Measurements from ENCODE around the gene DNASE1. TPM values are rescaled to one million over a fixed set of nuclear protein-coding genes. Genes with fewer than 3 reads are reported as not detected.
"Not testable (repeated sequence)": the region's sequence is repeated elsewhere in the genome, so short reads cannot be mapped to it uniquely, and the experiment has no call there.

Gene DNASE1
- polyA plus RNA-seq, 1 donor from 2014 or later: 47.8 TPM

DNA sequence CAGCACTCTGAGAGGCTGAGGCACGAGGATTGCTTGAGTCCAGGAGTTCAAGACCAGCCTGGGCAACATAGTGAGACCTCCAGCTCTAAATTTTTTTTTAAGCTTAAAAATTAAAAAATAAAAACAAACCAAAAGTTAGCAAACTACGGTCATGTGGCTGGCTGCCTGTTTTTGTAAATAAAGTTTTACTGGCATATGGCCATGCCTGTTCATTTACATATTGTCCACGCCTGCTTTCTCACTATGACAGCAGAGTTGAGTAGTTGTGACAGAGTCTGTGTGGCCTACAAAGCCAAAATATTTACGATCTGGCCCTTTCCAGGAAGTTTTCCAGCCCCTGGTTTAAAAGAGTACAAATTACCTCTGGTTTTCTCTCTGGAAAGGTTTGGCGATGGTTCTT lies 46.4 kb upstream of the DNASE1 start:
- Histone ChIP-seq H3K9me3 (ENCODE audit: low read length) (no peaks in the 10 kb centered on the region), H3K9ac (ENCODE audit: low read length) (no peak overlapping the region), H3K4me2 (ENCODE audit: low read length) (no peak overlapping the region), H4K20me1 (ENCODE audit: insufficient read depth) (no peaks in the 10 kb centered on the region), H3K36me3 (ENCODE audit: insufficient read depth, low read length) (peaks cover 5% of the 10 kb centered on the region), H3K27ac (ENCODE audit: low read length) (no peak overlapping the region), H3K9me2 (ENCODE audit: insufficient read depth, low read length) (no peaks in the 10 kb centered on the region), H3K79me2 (replicated peaks; ENCODE audit: insufficient read depth, low read length) (peaks cover 9% of the 10 kb centered on the region), H3K27me3 (ENCODE audit: insufficient read depth, low read depth, low read length) (no peaks in the 10 kb centered on the region), H3K4me3 (ENCODE audit: low read length) (no peak overlapping the region), H3F3A (ENCODE audit: insufficient read depth, low read length, poor library complexity, severe bottlenecking) (no peaks in the 10 kb centered on the region), H2AFZ (ENCODE audit: low read depth, low read length) (no peak overlapping the region)
- TF ChIP-seq EZH2 (IDR thresholded peaks at IDR 0.05; ENCODE audit: borderline replicate concordance, insufficient read depth, low read length, poor library complexity, severe bottlenecking) (no peak), RAD21 (conservative IDR thresholded peaks at IDR 0.05) (no peak), EP300 (conservative IDR thresholded peaks at IDR 0.05; ENCODE audit: poor library complexity, severe bottlenecking) (no peak), POLR2AphosphoS5 (IDR thresholded peaks at IDR 0.05) (no peak), MXI1 (conservative IDR thresholded peaks at IDR 0.05; ENCODE audit: poor library complexity, severe bottlenecking) (no peak)
- TF ChIP-seq, protein P1, sequence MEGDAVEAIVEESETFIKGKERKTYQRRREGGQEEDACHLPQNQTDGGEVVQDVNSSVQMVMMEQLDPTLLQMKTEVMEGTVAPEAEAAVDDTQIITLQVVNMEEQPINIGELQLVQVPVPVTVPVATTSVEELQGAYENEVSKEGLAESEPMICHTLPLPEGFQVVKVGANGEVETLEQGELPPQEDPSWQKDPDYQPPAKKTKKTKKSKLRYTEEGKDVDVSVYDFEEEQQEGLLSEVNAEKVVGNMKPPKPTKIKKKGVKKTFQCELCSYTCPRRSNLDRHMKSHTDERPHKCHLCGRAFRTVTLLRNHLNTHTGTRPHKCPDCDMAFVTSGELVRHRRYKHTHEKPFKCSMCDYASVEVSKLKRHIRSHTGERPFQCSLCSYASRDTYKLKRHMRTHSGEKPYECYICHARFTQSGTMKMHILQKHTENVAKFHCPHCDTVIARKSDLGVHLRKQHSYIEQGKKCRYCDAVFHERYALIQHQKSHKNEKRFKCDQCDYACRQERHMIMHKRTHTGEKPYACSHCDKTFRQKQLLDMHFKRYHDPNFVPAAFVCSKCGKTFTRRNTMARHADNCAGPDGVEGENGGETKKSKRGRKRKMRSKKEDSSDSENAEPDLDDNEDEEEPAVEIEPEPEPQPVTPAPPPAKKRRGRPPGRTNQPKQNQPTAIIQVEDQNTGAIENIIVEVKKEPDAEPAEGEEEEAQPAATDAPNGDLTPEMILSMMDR (IDR thresholded peaks at IDR 0.05; ENCODE audit: poor library complexity, severe bottlenecking): no peak
- TF ChIP-seq, protein P2, sequence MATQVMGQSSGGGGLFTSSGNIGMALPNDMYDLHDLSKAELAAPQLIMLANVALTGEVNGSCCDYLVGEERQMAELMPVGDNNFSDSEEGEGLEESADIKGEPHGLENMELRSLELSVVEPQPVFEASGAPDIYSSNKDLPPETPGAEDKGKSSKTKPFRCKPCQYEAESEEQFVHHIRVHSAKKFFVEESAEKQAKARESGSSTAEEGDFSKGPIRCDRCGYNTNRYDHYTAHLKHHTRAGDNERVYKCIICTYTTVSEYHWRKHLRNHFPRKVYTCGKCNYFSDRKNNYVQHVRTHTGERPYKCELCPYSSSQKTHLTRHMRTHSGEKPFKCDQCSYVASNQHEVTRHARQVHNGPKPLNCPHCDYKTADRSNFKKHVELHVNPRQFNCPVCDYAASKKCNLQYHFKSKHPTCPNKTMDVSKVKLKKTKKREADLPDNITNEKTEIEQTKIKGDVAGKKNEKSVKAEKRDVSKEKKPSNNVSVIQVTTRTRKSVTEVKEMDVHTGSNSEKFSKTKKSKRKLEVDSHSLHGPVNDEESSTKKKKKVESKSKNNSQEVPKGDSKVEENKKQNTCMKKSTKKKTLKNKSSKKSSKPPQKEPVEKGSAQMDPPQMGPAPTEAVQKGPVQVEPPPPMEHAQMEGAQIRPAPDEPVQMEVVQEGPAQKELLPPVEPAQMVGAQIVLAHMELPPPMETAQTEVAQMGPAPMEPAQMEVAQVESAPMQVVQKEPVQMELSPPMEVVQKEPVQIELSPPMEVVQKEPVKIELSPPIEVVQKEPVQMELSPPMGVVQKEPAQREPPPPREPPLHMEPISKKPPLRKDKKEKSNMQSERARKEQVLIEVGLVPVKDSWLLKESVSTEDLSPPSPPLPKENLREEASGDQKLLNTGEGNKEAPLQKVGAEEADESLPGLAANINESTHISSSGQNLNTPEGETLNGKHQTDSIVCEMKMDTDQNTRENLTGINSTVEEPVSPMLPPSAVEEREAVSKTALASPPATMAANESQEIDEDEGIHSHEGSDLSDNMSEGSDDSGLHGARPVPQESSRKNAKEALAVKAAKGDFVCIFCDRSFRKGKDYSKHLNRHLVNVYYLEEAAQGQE (IDR thresholded peaks at IDR 0.05; ENCODE audit: borderline replicate concordance): no peak

DNA sequence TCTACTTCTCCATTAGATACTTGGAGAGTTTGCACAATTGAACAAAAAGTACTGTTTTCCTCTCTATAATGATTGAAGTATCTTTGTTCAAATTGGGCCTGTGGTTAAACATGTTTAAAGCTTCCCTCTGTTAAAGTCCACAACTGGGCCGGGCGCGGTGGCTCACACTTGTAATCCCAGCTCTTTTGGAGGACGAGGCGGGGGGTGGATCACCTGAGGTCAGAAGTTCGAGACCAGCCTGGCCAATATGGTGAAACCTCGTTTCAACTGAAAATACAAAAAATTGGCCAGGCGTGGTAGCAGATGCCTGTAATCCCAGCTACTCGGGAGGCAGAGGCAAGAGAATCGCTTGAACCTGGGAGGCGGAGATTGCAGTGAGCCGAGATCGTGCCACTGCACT lies 45.5 kb upstream of the DNASE1 start:
- H4K20me1 ChIP-seq (ENCODE audit: insufficient read depth); H3F3A ChIP-seq (ENCODE audit: insufficient read depth, low read length, poor library complexity, severe bottlenecking); H3K27me3 ChIP-seq (ENCODE audit: insufficient read depth, low read depth, low read length); H3K9ac ChIP-seq (ENCODE audit: low read length); H3K36me3 ChIP-seq (ENCODE audit: insufficient read depth, low read length); H3K9me3 ChIP-seq (ENCODE audit: low read length); H3K4me3 ChIP-seq (ENCODE audit: low read length); H3K9me2 ChIP-seq (ENCODE audit: insufficient read depth, low read length); H2AFZ ChIP-seq (ENCODE audit: low read depth, low read length); H3K27ac ChIP-seq (ENCODE audit: low read length); H3K4me2 ChIP-seq (ENCODE audit: low read length): not testable (repeated sequence)
- peaks cover 16% of the 10 kb centered on the region for H3K79me2 ChIP-seq (replicated peaks; ENCODE audit: insufficient read depth, low read length)

DNA sequence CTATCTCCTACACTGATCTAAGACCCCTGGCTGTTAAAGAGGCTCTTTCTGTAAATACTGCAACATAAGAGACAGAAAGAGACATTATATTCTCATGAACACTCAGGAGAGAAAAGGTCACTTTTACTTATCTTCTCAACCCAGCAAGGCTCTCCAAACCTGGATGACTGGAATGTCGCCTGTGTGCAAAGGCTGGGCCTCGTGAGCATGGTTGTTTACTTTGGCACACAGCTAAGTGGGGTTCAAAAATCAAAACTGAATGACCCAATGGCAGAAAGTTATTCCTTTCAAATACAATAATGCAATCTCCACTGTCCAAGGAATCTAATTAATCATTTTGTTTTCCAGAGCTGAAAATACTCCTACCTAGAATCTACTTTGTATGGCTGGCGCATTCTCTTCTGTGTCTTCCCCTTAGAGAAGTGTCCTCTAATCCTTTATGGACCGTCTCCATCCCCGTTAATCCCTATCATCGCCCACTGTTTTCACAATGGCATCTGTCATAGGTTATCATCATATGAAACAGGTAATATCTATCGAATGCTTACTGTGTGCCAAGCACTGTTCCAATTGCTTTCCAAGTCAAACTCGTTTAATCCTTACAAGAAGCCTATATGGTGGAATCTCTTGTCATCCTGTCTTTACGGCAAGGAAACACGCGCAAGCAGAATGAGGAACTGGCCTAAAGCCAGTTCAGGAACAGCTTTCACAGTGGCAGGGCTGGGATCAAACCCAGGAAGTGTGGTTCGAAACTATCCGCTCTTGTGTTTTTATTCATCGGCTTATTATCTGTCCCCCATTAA lies 44.4 kb upstream of the DNASE1 start:
- no peaks in the 10 kb centered on the region for H3K9me3 ChIP-seq (ENCODE audit: low read length)
- H3K4me3 ChIP-seq (ENCODE audit: low read length): peak overlapping the region; percentile 97
- no peaks in the 10 kb centered on the region for H3K27me3 ChIP-seq (ENCODE audit: insufficient read depth, low read depth, low read length)
- H3K79me2 ChIP-seq (replicated peaks; ENCODE audit: insufficient read depth, low read length): peaks cover 25% of the 10 kb centered on the region
- peak overlapping the region; percentile 95 for H3K4me2 ChIP-seq (ENCODE audit: low read length)
- no peak overlapping the region for H2AFZ ChIP-seq (ENCODE audit: low read depth, low read length)
- H4K20me1 ChIP-seq (ENCODE audit: insufficient read depth): no peaks in the 10 kb centered on the region
- H3K9ac ChIP-seq (ENCODE audit: low read length): peak overlapping the region; percentile 93
- H3K36me3 ChIP-seq (ENCODE audit: insufficient read depth, low read length): peaks cover 5% of the 10 kb centered on the region
- H3F3A ChIP-seq (ENCODE audit: insufficient read depth, low read length, poor library complexity, severe bottlenecking): no peaks in the 10 kb centered on the region
- no peaks in the 10 kb centered on the region for H3K9me2 ChIP-seq (ENCODE audit: insufficient read depth, low read length)
- TF ChIP-seq, protein P2 (IDR thresholded peaks at IDR 0.05; ENCODE audit: borderline replicate concordance): no peak
- no peak for TF ChIP-seq RAD21 (conservative IDR thresholded peaks at IDR 0.05)
- no peak for TF ChIP-seq POLR2AphosphoS5 (IDR thresholded peaks at IDR 0.05)
- no peak for TF ChIP-seq TAF1 (IDR thresholded peaks at IDR 0.05; ENCODE audit: low read depth)
- no peak for TF ChIP-seq EZH2 (IDR thresholded peaks at IDR 0.05; ENCODE audit: borderline replicate concordance, insufficient read depth, low read length, poor library complexity, severe bottlenecking)
- no peak for TF ChIP-seq MXI1 (conservative IDR thresholded peaks at IDR 0.05; ENCODE audit: poor library complexity, severe bottlenecking)
- TF ChIP-seq, protein P1 (IDR thresholded peaks at IDR 0.05; ENCODE audit: poor library complexity, severe bottlenecking): no peak
- no peak for TF ChIP-seq EP300 (conservative IDR thresholded peaks at IDR 0.05; ENCODE audit: poor library complexity, severe bottlenecking)
- TF ChIP-seq SMC3 (conservative IDR thresholded peaks at IDR 0.05; ENCODE audit: poor library complexity): no peak
- H3K27ac ChIP-seq (ENCODE audit: low read length): peak overlapping the region; percentile 87

Measured in neural cell (in vitro differentiated cells).